Measurements from ENCODE around the gene HECTD4.
"Not testable (repeated sequence)": the region's sequence is repeated elsewhere in the genome, so short reads cannot be mapped to it uniquely, and the experiment has no call there.

The HECTD4 gene

GRCh38 chr12:112161711-112162110, 220.5 kb downstream of the HECTD4 start:
- Histone ChIP-seq H3K4me3 (ENCODE audit: insufficient read length, low read depth) (no peak overlapping the region), H3K36me3 (ENCODE audit: insufficient read depth, insufficient read length, low read length) (peaks cover 54% of the 10 kb centered on the region), H3K4me1 (ENCODE audit: insufficient read depth, insufficient read length) (peaks cover 7% of the 10 kb centered on the region), H3K9ac (ENCODE audit: insufficient read length, low read depth) (no peak overlapping the region), H3K27me3 (ENCODE audit: insufficient read depth, insufficient read length) (no peaks in the 10 kb centered on the region), H3K9me3 (ENCODE audit: insufficient read depth, low read length) (no peaks in the 10 kb centered on the region; the same call in 1 of the 2 replicates)
- TF ChIP-seq ZNF274 (IDR thresholded peaks at IDR 0.05; ENCODE audit: low read depth, low read length), result no peak
- no peak for TF ChIP-seq YY1 (IDR thresholded peaks at IDR 0.05; ENCODE audit: insufficient read depth, insufficient read length)
- TF ChIP-seq SUZ12 (IDR thresholded peaks at IDR 0.05; ENCODE audit: extremely low read depth, insufficient read depth, insufficient read length), result no peak
- DNase-seq (ENCODE audit: low read depth, low spot score), result no peak

DNA sequence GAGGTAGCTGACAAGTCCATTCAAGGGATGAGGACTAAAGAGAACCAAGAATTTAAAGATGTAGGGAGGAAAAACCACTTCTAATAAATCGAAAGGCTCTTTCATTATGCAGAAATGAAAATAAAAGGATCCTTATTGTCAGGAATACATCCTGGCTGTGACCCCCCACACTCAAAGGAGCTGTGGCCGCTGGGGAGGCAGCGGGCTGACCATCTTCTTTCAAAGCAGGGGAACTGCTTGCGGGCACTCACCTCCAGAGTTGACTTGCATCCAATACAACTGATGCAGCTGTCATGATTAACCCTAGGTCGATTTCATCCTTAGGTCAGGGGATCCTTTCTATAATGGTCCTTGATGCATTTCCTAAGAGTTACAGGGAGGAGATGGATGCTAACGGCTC, 221.6 kb downstream of the HECTD4 start:
- no peaks in the 10 kb centered on the region; the same call in 1 of the 2 replicates for H3K9me3 ChIP-seq (ENCODE audit: insufficient read depth, low read length)
- H3K27me3 ChIP-seq (ENCODE audit: insufficient read depth, insufficient read length), result no peaks in the 10 kb centered on the region
- no peaks in the 10 kb centered on the region for H3K4me1 ChIP-seq (ENCODE audit: insufficient read depth, insufficient read length)
- DNase-seq (ENCODE audit: low read depth, low spot score), result no peak
- H3K9ac ChIP-seq (ENCODE audit: insufficient read length, low read depth), result no peak overlapping the region
- H3K4me3 ChIP-seq (ENCODE audit: insufficient read length, low read depth), result no peak overlapping the region
- TF ChIP-seq ZNF274 (IDR thresholded peaks at IDR 0.05; ENCODE audit: low read depth, low read length), result no peak
- no peak for TF ChIP-seq YY1 (IDR thresholded peaks at IDR 0.05; ENCODE audit: insufficient read depth, insufficient read length)
- no peak for TF ChIP-seq SUZ12 (IDR thresholded peaks at IDR 0.05; ENCODE audit: extremely low read depth, insufficient read depth, insufficient read length)
- H3K36me3 ChIP-seq (ENCODE audit: insufficient read depth, insufficient read length, low read length), result peaks cover 54% of the 10 kb centered on the region

GRCh38 chr12:112159146-112159541, 223.1 kb downstream of the HECTD4 start:
- no peak overlapping the region for H3K4me3 ChIP-seq (ENCODE audit: insufficient read length, low read depth)
- TF ChIP-seq ZNF274 (IDR thresholded peaks at IDR 0.05; ENCODE audit: low read depth, low read length) (no peak), YY1 (IDR thresholded peaks at IDR 0.05; ENCODE audit: insufficient read depth, insufficient read length) (no peak), SUZ12 (IDR thresholded peaks at IDR 0.05; ENCODE audit: extremely low read depth, insufficient read depth, insufficient read length) (no peak)
- H3K4me1 ChIP-seq (ENCODE audit: insufficient read depth, insufficient read length), result no peaks in the 10 kb centered on the region
- DNase-seq (ENCODE audit: low read depth, low spot score), result no peak
- no peaks in the 10 kb centered on the region; the same call in 1 of the 2 replicates for H3K9me3 ChIP-seq (ENCODE audit: insufficient read depth, low read length)
- H3K27me3 ChIP-seq (ENCODE audit: insufficient read depth, insufficient read length), result no peaks in the 10 kb centered on the region
- no peak overlapping the region for H3K9ac ChIP-seq (ENCODE audit: insufficient read length, low read depth)
- H3K36me3 ChIP-seq (ENCODE audit: insufficient read depth, insufficient read length, low read length), result peaks cover 55% of the 10 kb centered on the region

GRCh38 chr12:112158461-112159145, 223.6 kb downstream of the HECTD4 start:
- peaks cover 56% of the 10 kb centered on the region for H3K36me3 ChIP-seq (ENCODE audit: insufficient read depth, insufficient read length, low read length)
- H3K4me3 ChIP-seq (ENCODE audit: insufficient read length, low read depth); H3K27me3 ChIP-seq (ENCODE audit: insufficient read depth, insufficient read length); DNase-seq (ENCODE audit: low read depth, low spot score); H3K9me3 ChIP-seq (ENCODE audit: insufficient read depth, low read length); H3K9ac ChIP-seq (ENCODE audit: insufficient read length, low read depth); H3K4me1 ChIP-seq (ENCODE audit: insufficient read depth, insufficient read length): not testable (repeated sequence)

DNA sequence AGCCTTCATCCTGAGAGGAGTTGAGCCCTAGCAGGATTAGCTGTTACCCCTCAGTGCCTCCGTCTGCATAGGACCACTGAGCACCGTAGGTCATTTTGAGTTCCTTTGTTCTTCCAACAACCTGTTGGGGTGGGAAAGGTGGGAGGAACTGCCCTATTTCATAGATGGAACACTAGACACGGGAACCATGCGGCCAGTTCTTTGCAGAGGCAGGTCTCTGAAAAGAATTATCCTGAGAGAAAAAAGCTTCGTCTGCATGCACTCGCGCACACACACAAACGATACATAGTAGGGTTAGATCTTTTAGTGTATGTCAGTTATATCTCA, 228.4 kb downstream of the HECTD4 start:
- H3K9me3 ChIP-seq (ENCODE audit: insufficient read depth, low read length), result no peaks in the 10 kb centered on the region
- H3K4me3 ChIP-seq (ENCODE audit: insufficient read length, low read depth), result no peak overlapping the region
- no peak overlapping the region for H3K9ac ChIP-seq (ENCODE audit: insufficient read length, low read depth)
- no peaks in the 10 kb centered on the region for H3K4me1 ChIP-seq (ENCODE audit: insufficient read depth, insufficient read length)
- H3K36me3 ChIP-seq (ENCODE audit: insufficient read depth, insufficient read length, low read length), result peaks cover 57% of the 10 kb centered on the region
- DNase-seq (ENCODE audit: low read depth, low spot score), result no peak
- H3K27me3 ChIP-seq (ENCODE audit: insufficient read depth, insufficient read length), result no peaks in the 10 kb centered on the region
- TF ChIP-seq ZNF274 (IDR thresholded peaks at IDR 0.05; ENCODE audit: low read depth, low read length), result no peak
- no peak for TF ChIP-seq SUZ12 (IDR thresholded peaks at IDR 0.05; ENCODE audit: extremely low read depth, insufficient read depth, insufficient read length)
- TF ChIP-seq YY1 (IDR thresholded peaks at IDR 0.05; ENCODE audit: insufficient read depth, insufficient read length), result no peak

DNA sequence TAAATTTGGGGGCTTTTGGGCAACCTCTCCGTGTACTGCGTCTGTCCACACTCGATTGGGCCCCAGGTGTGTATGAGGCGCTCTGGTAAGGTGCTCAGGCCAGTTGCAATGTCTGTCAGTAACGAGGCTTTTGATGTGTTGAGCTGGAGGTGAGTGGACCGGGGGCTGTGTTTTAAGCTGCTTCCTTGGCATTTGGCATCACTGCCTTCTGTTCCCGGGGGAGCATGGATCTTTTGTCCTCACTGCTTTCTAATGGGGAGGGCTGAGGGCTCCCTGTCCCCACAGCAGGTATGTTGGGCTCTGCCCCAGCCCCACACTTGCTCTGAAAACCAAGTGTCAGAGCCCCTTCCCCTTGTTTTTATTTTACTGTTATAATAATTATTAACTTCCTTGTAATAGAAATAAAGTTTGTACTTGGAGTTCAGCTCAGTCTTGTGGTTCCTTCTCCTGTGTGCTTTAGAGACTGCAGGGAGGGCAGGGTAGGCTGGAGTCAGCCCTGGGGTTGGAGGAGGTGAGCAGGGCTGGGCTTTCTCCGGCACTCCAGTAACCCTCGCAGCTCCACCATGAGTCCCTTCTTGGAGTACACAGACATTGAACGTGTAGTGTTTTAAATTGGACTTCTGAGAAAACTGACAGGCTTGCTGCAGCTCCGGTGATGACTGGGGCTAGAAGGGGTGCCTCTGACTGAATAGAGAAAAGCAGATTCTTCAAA, 228.9 kb downstream of the HECTD4 start:
- Histone ChIP-seq H3K36me3 (ENCODE audit: insufficient read depth, insufficient read length, low read length) (peaks cover 58% of the 10 kb centered on the region), H3K4me3 (ENCODE audit: insufficient read length, low read depth) (no peak overlapping the region), H3K9me3 (ENCODE audit: insufficient read depth, low read length) (no peaks in the 10 kb centered on the region), H3K9ac (ENCODE audit: insufficient read length, low read depth) (no peak overlapping the region), H3K27me3 (ENCODE audit: insufficient read depth, insufficient read length) (no peaks in the 10 kb centered on the region), H3K4me1 (ENCODE audit: insufficient read depth, insufficient read length) (no peaks in the 10 kb centered on the region)
- no peak for DNase-seq (ENCODE audit: low read depth, low spot score)
- TF ChIP-seq ZNF274 (IDR thresholded peaks at IDR 0.05; ENCODE audit: low read depth, low read length) (no peak), YY1 (IDR thresholded peaks at IDR 0.05; ENCODE audit: insufficient read depth, insufficient read length) (no peak), SUZ12 (IDR thresholded peaks at IDR 0.05; ENCODE audit: extremely low read depth, insufficient read depth, insufficient read length) (no peak)

DNA sequence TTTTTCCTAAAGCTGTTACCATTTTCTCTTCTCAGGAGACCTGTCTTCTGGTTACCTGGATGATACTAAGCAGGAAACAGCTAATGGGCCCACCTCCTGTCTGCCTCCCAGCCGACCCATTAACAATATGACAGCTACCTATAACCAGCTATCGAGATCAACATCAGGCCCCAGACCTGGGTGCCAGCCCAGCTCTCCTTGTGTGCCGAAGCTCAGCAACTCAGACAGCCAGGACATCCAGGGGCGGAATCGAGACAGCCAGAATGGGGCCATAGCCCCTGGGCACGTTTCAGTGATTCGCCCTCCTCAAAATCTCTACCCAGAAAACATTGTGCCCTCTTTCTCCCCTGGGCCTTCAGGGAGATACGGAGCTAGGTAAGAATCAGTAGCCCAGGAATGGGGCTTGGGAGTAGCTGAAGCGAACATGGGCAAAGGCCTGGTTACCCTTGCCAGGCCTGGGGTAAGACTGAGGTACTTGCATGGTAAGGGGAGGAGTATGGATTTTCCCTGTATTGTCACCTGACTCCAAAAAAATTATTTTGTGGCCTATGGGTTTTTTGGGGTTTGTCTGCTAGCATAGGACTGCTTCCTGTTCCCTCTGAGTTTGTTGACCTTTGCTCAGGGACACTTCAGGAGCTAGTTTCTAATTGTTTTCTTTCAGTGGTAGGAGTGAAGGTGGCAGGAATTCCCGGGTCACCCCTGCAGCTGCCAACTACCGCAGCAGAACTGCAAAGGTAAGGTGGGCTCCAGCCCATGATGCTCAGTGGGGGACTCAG, 230.3 kb downstream of the HECTD4 start:
- no peak for DNase-seq (ENCODE audit: low read depth, low spot score)
- no peaks in the 10 kb centered on the region for H3K27me3 ChIP-seq (ENCODE audit: insufficient read depth, insufficient read length)
- H3K9ac ChIP-seq (ENCODE audit: insufficient read length, low read depth), result no peak overlapping the region
- H3K4me1 ChIP-seq (ENCODE audit: insufficient read depth, insufficient read length), result no peaks in the 10 kb centered on the region
- no peak overlapping the region for H3K4me3 ChIP-seq (ENCODE audit: insufficient read length, low read depth)
- peaks cover 64% of the 10 kb centered on the region for H3K36me3 ChIP-seq (ENCODE audit: insufficient read depth, insufficient read length, low read length)
- no peaks in the 10 kb centered on the region for H3K9me3 ChIP-seq (ENCODE audit: insufficient read depth, low read length)
- TF ChIP-seq SUZ12 (IDR thresholded peaks at IDR 0.05; ENCODE audit: extremely low read depth, insufficient read depth, insufficient read length) (no peak), ZNF274 (IDR thresholded peaks at IDR 0.05; ENCODE audit: low read depth, low read length) (no peak), YY1 (IDR thresholded peaks at IDR 0.05; ENCODE audit: insufficient read depth, insufficient read length) (no peak)

All from NT2/D1 (cell line).